K562 (cell line): Measurements from ENCODE around the gene ZSWIM4. TPM values are rescaled to one million over a fixed set of nuclear protein-coding genes. Genes with fewer than 3 reads are reported as not detected.
A peak's percentile ranks its signal among the peaks of the same experiment; 100 is the strongest.

Experiments used
- ATAC-seq: fragments of 200-7000 bp; cut with Tn5 transposase; 3 replicates; pipeline ENCODE4 v1.9.1; 2020; ENCODE audit warnings: moderate library complexity
- BruUV-seq: library from RNA; stranded (reverse); fragments of 400-500 nt; replicated peaks from 2 replicates; lab custom pipeline; 2021; lab: Mats Ljungman, UMichigan
- CTCF ChIA-PET: fragments of 300-600 bp; formaldehyde crosslinking; extraction: SDS; loops from one replicate; lab custom pipeline; 2021; ENCODE audit warnings: low intra/inter-chr PET ratio; lab: Yijun Ruan, JAX
- POLR2A ChIA-PET: fragments of 300-600, 350-650 bp; sonication (Branson Sonifier 250); formaldehyde crosslinking; extraction: SDS; loops from one replicate; lab custom pipeline; 2021; ENCODE audit warnings: antibody characterized with exemption, inconsistent platforms; lab: Yijun Ruan, JAX
- DNase-seq, 4 experiments: peaks; one replicate each; pipeline versions ENCODE4 v3.0.0 to v3.0.0-alpha.2; 2011 to 2018; ENCODE audit warnings: low spot score in 3 of 4, mixed read lengths in 3 of 4; ENCODE audit errors: extremely low read depth in 1 of 4
- FAIRE-seq: peaks from 2 replicates; lab custom pipeline; 2011; peaks lifted over from hg19 to GRCh38; lab: Jason Lieb, UNC
- H2AFZ ChIP-seq: 2 replicates; pipeline ENCODE4 v1.6.0; 2011; ENCODE audit warnings: low read depth, low read length, control low read depth, inconsistent platforms
- H3K27ac ChIP-seq: fragments of 200-600 bp; 3 replicates; pipeline ENCODE4 v1.8.0; 2011; ENCODE audit warnings: low read depth, mild to moderate bottlenecking, control low read depth, inconsistent platforms, low read length, moderate library complexity, mixed read lengths; ENCODE audit errors: extremely low read depth
- H3K27me3 ChIP-seq, 2 experiments: fragments of 300-600 bp in 1 of 2; 2 replicates in 1 of 2; 3 replicates in 1 of 2; pipeline versions ENCODE4 v1.6.0 to v1.8.0; 2011; ENCODE audit warnings: inconsistent platforms in 2 of 2, low read length in 2 of 2, mild to moderate bottlenecking in 1 of 2, mixed read lengths in 1 of 2, moderate library complexity in 1 of 2; ENCODE audit not compliant: control insufficient read depth in 2 of 2, insufficient read depth in 2 of 2
- H3K36me3 ChIP-seq: fragments of 300-600 bp; 3 replicates; pipeline ENCODE4 v1.8.0; 2011; ENCODE audit warnings: mild to moderate bottlenecking, low read length, inconsistent platforms; ENCODE audit not compliant: control insufficient read depth, insufficient read depth
- H3K4me1 ChIP-seq, 2 experiments: fragments of 200-600 bp in 1 of 2; replicated peaks in 1 of 2; 2 replicates in 1 of 2; 3 replicates in 1 of 2; pipeline versions ENCODE4 v1.5.1 to v1.8.0; 2011; ENCODE audit warnings: inconsistent platforms in 2 of 2, low read length in 2 of 2, mild to moderate bottlenecking in 1 of 2, mixed read lengths in 1 of 2, moderate library complexity in 1 of 2; ENCODE audit not compliant: control insufficient read depth in 2 of 2, insufficient read depth in 2 of 2
- H3K4me2 ChIP-seq: 2 replicates; pipeline ENCODE4 v1.6.1; 2011; ENCODE audit warnings: low read length, control low read depth, inconsistent platforms, mixed read lengths; ENCODE audit not compliant: insufficient read depth
- H3K4me3 ChIP-seq: fragments of 200-600 bp; sonication (generic), shearing (Covaris generic); 2 replicates; pipeline ENCODE4 v1.5.1; 2016; ENCODE audit warnings: control low read depth, inconsistent platforms
- H3K79me2 ChIP-seq: fragments of 200-600 bp; 3 replicates; pipeline ENCODE4 v1.8.0; 2011; ENCODE audit warnings: low read length, inconsistent platforms; ENCODE audit not compliant: control insufficient read depth, insufficient read depth
- H3K9ac ChIP-seq, 2 experiments: 2 replicates each; pipeline versions ENCODE4 v1.6.0 to v1.6.1; 2011; ENCODE audit warnings: low read depth in 2 of 2, low read length in 2 of 2, control low read depth in 1 of 2, inconsistent platforms in 1 of 2, mild to moderate bottlenecking in 1 of 2, mixed read lengths in 1 of 2; ENCODE audit not compliant: insufficient read depth in 1 of 2
- H3K9me1 ChIP-seq: one replicate; pipeline ENCODE4 v1.6.0; 2011; ENCODE audit warnings: inconsistent platforms, mild to moderate bottlenecking, low read length, moderate library complexity; ENCODE audit not compliant: control insufficient read depth, insufficient read depth
- H3K9me3 ChIP-seq: replicated peaks from 2 replicates; pipeline ENCODE4 v1.5.1; 2011; ENCODE audit warnings: low read depth, low read length, inconsistent platforms; ENCODE audit not compliant: control insufficient read depth, insufficient read depth
- H4K20me1 ChIP-seq: replicated peaks from 2 replicates; pipeline ENCODE4 v1.6.1; 2011; ENCODE audit warnings: low read length, inconsistent platforms, mixed read lengths; ENCODE audit not compliant: control insufficient read depth, insufficient read depth
- CBFA2T3 ChIP-seq: fragments of 450-650 bp; IDR thresholded peaks from 2 replicates; pipeline ENCODE4 v1.6.1; 2017
- E2F8 ChIP-seq: fragments of 450-650 bp; IDR thresholded peaks from 2 replicates; pipeline ENCODE4 v1.7.1; 2018; ENCODE audit warnings: mild to moderate bottlenecking, low read depth; ENCODE audit not compliant: partially characterized antibody
- FOSL1 ChIP-seq: fragments of 200-800 bp; sonication (Bioruptor generic); conservative IDR thresholded peaks from 2 replicates; pipeline ENCODE4 v1.6.1; 2016; ENCODE audit warnings: missing genetic modification characterization, missing compliant biosample characterization
- MGA ChIP-seq: fragments of 450-650 bp; IDR thresholded peaks from 2 replicates; pipeline ENCODE4 v1.6.1; 2016; ENCODE audit warnings: mild to moderate bottlenecking, moderate library complexity
- POLR2A ChIP-seq: fragments of 450-650 bp; conservative IDR thresholded peaks from 2 replicates; pipeline ENCODE4 v1.6.1; 2016
- SP1 ChIP-seq: sonication (generic); formaldehyde crosslinking; IDR thresholded peaks from 2 replicates; pipeline ENCODE4 v1.8.1; 2022; ENCODE audit warnings: mild to moderate bottlenecking, missing genetic modification reagents
- ZNF174 ChIP-seq: fragments of 250-450 bp; sonication (Bioruptor Pico); IDR thresholded peaks from 2 replicates; pipeline ENCODE4 v1.4.0; 2020; ENCODE audit warnings: mild to moderate bottlenecking
- WGBS: fragments of 100-300 bp; shearing (Covaris generic); methylation state at CpG from one replicate; pipeline ENCODE4 v1.1.6; 2016; ENCODE audit warnings: low coverage, mixed read lengths; ENCODE audit not compliant: insufficient coverage; ENCODE audit errors: missing lambda C conversion rate; 5-methylcytosine and 5-hydroxymethylcytosine counted together
- in situ Hi-C: fragments of 300-500 bp; cut with MboI; formaldehyde crosslinking; loops from 4 replicates; pipeline ENCODE4 v1.15.0; 2018; ENCODE audit warnings: inconsistent platforms, mixed read lengths
- intact Hi-C: fragments of 100-400 bp; cut with micrococcal nuclease; formaldehyde crosslinking; loops from 2 replicates; pipeline ENCODE4 v1.14.2; 2022
- polyA plus RNA-seq, 8 experiments: library from polyadenylated mRNA; depleted of rRNA in 4 of 8; stranded (reverse) in 5 of 8; unstranded in 3 of 8; fragments of >200 nt; fragmentation: Nextera tagmentation in 2 of 8; fragmentation: Illumina TruSeq in 1 of 8; extraction: Ambion mirVana in 2 of 8; extraction: Trizol in 1 of 8; gene quantifications; 2 replicates each; pipeline versions ENCODE4 v1.2.1 to v1.2.3, GENCODE V29; 2011 to 2014; ENCODE audit warnings: inconsistent platforms in 1 of 8, missing spikeins in 1 of 8
- total RNA-seq, 7 experiments: library from RNA; depleted of rRNA in 6 of 7; stranded (reverse); fragments of >200 nt in 6 of 7; fragmentation: Illumina TruSeq in 2 of 7; extraction: Trizol in 2 of 7; gene quantifications; 2 replicates each; pipeline versions ENCODE4 v1.2.1 to v1.2.3, GENCODE V29; 2011 to 2021; ENCODE audit warnings: low replicate concordance in 1 of 7

ZSWIM4 gene
- total and polyA plus RNA-seq, 9 of the 15 experiments (the other 6 are each of a cell fraction or from before 2014, with no cell fraction given) = 0.25 to 3.7 (median 0.79) TPM; not detected in 2

DNA sequence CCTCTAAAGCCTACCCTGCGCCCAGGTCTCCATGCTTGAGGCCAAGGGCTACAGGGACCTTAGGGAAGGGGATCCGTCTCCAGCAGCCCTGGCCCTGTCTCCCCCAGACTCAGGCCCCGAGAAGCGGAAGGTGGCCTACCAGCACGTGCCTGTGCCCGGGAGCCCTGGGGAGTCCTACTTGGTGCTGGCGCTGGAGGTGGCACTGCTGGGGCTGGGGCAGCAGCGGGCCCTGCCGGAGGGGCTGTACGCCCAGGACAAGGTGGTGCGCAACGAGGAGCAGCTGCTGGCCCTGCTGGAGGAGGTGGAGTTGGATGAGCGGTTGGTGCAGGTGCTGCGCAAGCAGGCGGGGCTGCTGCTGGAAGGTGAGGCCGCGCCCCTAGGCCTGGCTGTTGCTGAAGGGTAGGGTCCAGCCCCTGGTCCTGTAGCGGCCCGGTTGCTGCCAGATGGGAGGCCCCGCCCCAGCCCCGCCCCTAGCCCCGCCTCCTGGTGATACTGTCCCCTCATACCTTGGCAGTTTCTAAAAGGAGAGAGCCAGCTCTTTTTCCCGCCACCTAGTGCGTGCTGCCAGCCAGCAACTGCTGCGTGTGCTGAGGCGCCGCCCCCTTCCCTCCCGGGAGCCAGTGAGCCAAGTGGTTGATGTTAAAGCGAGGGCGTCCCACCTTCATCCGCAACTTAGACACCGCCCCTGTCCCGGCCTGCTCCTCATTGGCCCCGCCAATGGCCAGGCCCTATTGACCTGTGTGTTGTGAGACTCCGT, 22.6 kb downstream of the ZSWIM4 start:
- H3K27ac ChIP-seq = peak overlapping the region; percentile 68; the same call in 2 of the 3 replicates
- 3% methylated on average over 34 of the region's 35 CpGs for WGBS
- POLR2A ChIA-PET = interaction anchor here (0.6 to 1.1 kb wide), 7 partner anchors 9 to 214 kb away, joined by 3 to 6 read pairs (median 3); partner anchors contain the start of genes IL27RA and ZSWIM4
- TF ChIP-seq SP1 (CRISPR knock-in tag) = peak; percentile 58; the same call in 1 of the 2 replicates
- TF ChIP-seq CBFA2T3 = 0 out of 2 replicates have a peak, but pooled peaks have one; percentile 6
- no peak for TF ChIP-seq ZNF174
- TF ChIP-seq MGA = peak; percentile 76
- TF ChIP-seq POLR2A = peak; percentile 72
- peak; percentile 93 for TF ChIP-seq E2F8
- no peak for TF ChIP-seq FOSL1

More for the DNA sequence above, 22.6 kb downstream of the ZSWIM4 start:
- peaks cover 3 to 33% of the 10 kb centered on the region in 2 experiments; a peak in 3 of 5 replicates for H3K4me1 ChIP-seq
- no peaks in the 10 kb centered on the region for H3K79me2 ChIP-seq
- H3K4me2 ChIP-seq = peak overlapping the region; percentile 80
- ATAC-seq (peak; percentile 87), FAIRE-seq (peak; percentile 96), DNase-seq (peak; percentile 85 to 94 (median 91))
- H3K9ac ChIP-seq = peak overlapping the region; percentile 60 to 91
- no peaks in the 10 kb centered on the region for H3K36me3 ChIP-seq
- no peaks in the 10 kb centered on the region for H3K27me3 ChIP-seq
- in situ Hi-C loops (no loop called here), intact Hi-C loops (no loop called here)
- H2AFZ ChIP-seq = peak overlapping the region; percentile 87
- CTCF ChIA-PET = no interaction called here
- H3K9me1 ChIP-seq = no peaks in the 10 kb centered on the region
- H3K9me3 ChIP-seq = no peaks in the 10 kb centered on the region
- H4K20me1 ChIP-seq = no peaks in the 10 kb centered on the region
- H3K4me3 ChIP-seq = peak overlapping the region; percentile 45
- BruUV-seq = no TSS peak
